IPS DF 6.9 (cell line): ENCODE results near the gene TGFBI.
"Not testable (repeated sequence)": the region's sequence is repeated elsewhere in the genome, so short reads cannot be mapped to it uniquely, and the experiment has no call there.

Experiments used
- DNase-seq: peaks from one replicate; pipeline ENCODE4 v3.0.0-alpha.2; 2013; ENCODE audit warnings: low read depth, low spot score
- H3K27ac ChIP-seq: one replicate; pipeline ENCODE4 v1.5.1; 2013; ENCODE audit warnings: low read length, control low read depth
- H3K27me3 ChIP-seq: 2 replicates; pipeline ENCODE4 v1.6.1; 2013; ENCODE audit warnings: mild to moderate bottlenecking, low read length; ENCODE audit not compliant: control insufficient read depth, insufficient read depth
- H3K36me3 ChIP-seq: 2 replicates; pipeline ENCODE4 v1.6.1; 2013; ENCODE audit warnings: low read length; ENCODE audit not compliant: control insufficient read depth, insufficient read depth
- H3K4me1 ChIP-seq: 2 replicates; pipeline ENCODE4 v1.6.1; 2013; ENCODE audit warnings: low read length; ENCODE audit not compliant: control insufficient read depth, insufficient read depth
- H3K4me3 ChIP-seq: 2 replicates; pipeline ENCODE4 v1.5.1; 2013; ENCODE audit warnings: mild to moderate bottlenecking, low read length
- H3K9me3 ChIP-seq: 2 replicates; pipeline ENCODE4 v1.6.1; 2013; ENCODE audit warnings: low read length, inconsistent platforms; ENCODE audit not compliant: control insufficient read depth, insufficient read depth
- WGBS: extraction: QIAGEN DNeasy Blood & Tissue Kit; methylation state at CpG from one replicate; pipeline ENCODE4 v1.1.7; 2013; ENCODE audit warnings: mixed read lengths, missing lambda C conversion rate; ENCODE audit not compliant: insufficient read length, insufficient coverage; 5-methylcytosine and 5-hydroxymethylcytosine counted together

TGFBI gene

GRCh38 chr5:136043968-136044610, 15.3 kb downstream of the TGFBI start:
- H3K27ac ChIP-seq, result no peak overlapping the region
- no peak overlapping the region for H3K4me3 ChIP-seq
- no peaks in the 10 kb centered on the region for H3K9me3 ChIP-seq
- DNase-seq, result no peak
- H3K36me3 ChIP-seq, result no peaks in the 10 kb centered on the region
- WGBS, result no CpG with 5 or more reads among the region's 8 CpGs
- H3K4me1 ChIP-seq, result no peaks in the 10 kb centered on the region
- H3K27me3 ChIP-seq, result no peaks in the 10 kb centered on the region

DNA sequence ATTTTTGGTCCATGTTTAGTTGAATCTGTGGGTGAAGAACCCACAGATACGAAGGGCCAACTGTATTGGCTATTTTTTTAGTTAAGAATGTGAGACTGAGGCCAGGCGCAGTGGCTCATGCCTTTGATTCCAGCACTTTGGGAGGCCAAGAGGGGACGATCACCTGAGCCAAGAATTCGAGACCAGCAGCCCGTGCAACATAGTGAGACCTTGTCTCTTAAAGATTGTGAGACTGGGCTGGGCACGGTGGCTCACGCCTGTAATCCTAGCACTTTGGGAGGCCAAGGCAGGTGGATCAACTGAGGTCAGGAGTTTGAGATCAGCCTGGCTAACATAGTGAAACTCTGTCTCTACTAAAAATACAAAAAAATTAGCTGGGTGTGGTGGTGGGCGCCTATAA, 16.2 kb downstream of the TGFBI start:
- not testable (repeated sequence) for H3K36me3 ChIP-seq, H3K4me1 ChIP-seq
- WGBS, result no CpG with 5 or more reads among the region's 8 CpGs

GRCh38 chr5:136046246-136046645, 17.5 kb downstream of the TGFBI start:
- no peaks in the 10 kb centered on the region for H3K9me3 ChIP-seq
- no peak for DNase-seq
- no peaks in the 10 kb centered on the region for H3K4me1 ChIP-seq
- H3K27me3 ChIP-seq, result no peaks in the 10 kb centered on the region
- no peak overlapping the region for H3K27ac ChIP-seq
- H3K36me3 ChIP-seq, result no peaks in the 10 kb centered on the region
- H3K4me3 ChIP-seq, result no peak overlapping the region
- WGBS, result no CpG with 5 or more reads among the region's 12 CpGs

More for the DNA sequence above, 16.2 kb downstream of the TGFBI start:
- H3K9me3 ChIP-seq, DNase-seq, H3K4me3 ChIP-seq, H3K27me3 ChIP-seq, H3K27ac ChIP-seq: not testable (repeated sequence)

DNA sequence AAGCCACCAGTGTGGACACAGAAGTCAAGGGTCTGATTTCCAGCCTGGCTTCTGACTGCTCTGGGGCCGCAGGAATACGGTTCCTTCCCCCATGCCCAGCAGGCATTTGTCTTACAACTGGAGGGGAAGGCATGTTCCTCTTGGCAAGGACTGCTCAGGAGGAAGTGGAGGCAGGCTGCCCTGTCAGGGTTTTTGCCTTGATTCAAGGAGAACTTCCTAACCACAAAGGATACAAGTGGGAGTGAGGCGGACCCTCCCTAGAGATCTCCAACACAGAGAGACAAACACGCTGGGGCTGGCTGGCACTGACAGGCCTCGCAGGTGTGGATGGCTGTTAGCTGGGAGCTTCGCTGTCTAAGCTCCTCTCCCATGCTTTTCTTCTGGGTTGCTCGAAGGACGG, 19.1 kb downstream of the TGFBI start:
- no peaks in the 10 kb centered on the region for H3K36me3 ChIP-seq

GRCh38 chr5:136048966-136049365, 20.2 kb downstream of the TGFBI start:
- H3K9me3 ChIP-seq, result no peaks in the 10 kb centered on the region
- no peak for DNase-seq
- H3K27ac ChIP-seq, result no peak overlapping the region
- H3K27me3 ChIP-seq, result no peaks in the 10 kb centered on the region
- WGBS, result no CpG with 5 or more reads among the region's 6 CpGs
- H3K36me3 ChIP-seq, result no peaks in the 10 kb centered on the region
- no peak overlapping the region for H3K4me3 ChIP-seq
- no peaks in the 10 kb centered on the region for H3K4me1 ChIP-seq

More for the DNA sequence above, 19.1 kb downstream of the TGFBI start:
- no peak overlapping the region for H3K4me3 ChIP-seq
- no peaks in the 10 kb centered on the region for H3K9me3 ChIP-seq
- DNase-seq, result no peak
- no peak overlapping the region for H3K27ac ChIP-seq
- no CpG with 5 or more reads among the region's 8 CpGs for WGBS
- no peaks in the 10 kb centered on the region for H3K27me3 ChIP-seq
- no peaks in the 10 kb centered on the region for H3K4me1 ChIP-seq

- Histone ChIP-seq H3K9me3 (no peaks in the 10 kb centered on the region), H3K36me3 (no peaks in the 10 kb centered on the region), H3K27ac (no peak overlapping the region), H3K4me3 (no peak overlapping the region), H3K27me3 (no peaks in the 10 kb centered on the region), H3K4me1 (no peaks in the 10 kb centered on the region)
- WGBS, result no CpG with 5 or more reads among the region's 12 CpGs
- no peak for DNase-seq
Measured at GRCh38 chr5:136051486-136052220, 22.9 kb downstream of the TGFBI start.

GRCh38 chr5:136052692-136053335, 24.0 kb downstream of the TGFBI start:
- DNase-seq, result no peak
- Histone ChIP-seq H3K27me3 (no peaks in the 10 kb centered on the region), H3K27ac (no peak overlapping the region), H3K4me1 (peaks cover 1% of the 10 kb centered on the region; the same call in 1 of the 2 replicates), H3K4me3 (no peak overlapping the region), H3K36me3 (no peaks in the 10 kb centered on the region), H3K9me3 (no peaks in the 10 kb centered on the region)
- WGBS, result no CpG with 5 or more reads among the region's 13 CpGs

GRCh38 chr5:136053336-136054141, 24.8 kb downstream of the TGFBI start:
- Histone ChIP-seq H3K27me3 (no peaks in the 10 kb centered on the region), H3K9me3 (no peaks in the 10 kb centered on the region), H3K4me1 (peaks cover 2% of the 10 kb centered on the region; the same call in 1 of the 2 replicates), H3K27ac (no peak overlapping the region), H3K36me3 (no peaks in the 10 kb centered on the region), H3K4me3 (no peak overlapping the region)
- no CpG with 5 or more reads among the region's 6 CpGs for whole genome bisulfite sequencing
- DNase-seq, result no peak

DNA sequence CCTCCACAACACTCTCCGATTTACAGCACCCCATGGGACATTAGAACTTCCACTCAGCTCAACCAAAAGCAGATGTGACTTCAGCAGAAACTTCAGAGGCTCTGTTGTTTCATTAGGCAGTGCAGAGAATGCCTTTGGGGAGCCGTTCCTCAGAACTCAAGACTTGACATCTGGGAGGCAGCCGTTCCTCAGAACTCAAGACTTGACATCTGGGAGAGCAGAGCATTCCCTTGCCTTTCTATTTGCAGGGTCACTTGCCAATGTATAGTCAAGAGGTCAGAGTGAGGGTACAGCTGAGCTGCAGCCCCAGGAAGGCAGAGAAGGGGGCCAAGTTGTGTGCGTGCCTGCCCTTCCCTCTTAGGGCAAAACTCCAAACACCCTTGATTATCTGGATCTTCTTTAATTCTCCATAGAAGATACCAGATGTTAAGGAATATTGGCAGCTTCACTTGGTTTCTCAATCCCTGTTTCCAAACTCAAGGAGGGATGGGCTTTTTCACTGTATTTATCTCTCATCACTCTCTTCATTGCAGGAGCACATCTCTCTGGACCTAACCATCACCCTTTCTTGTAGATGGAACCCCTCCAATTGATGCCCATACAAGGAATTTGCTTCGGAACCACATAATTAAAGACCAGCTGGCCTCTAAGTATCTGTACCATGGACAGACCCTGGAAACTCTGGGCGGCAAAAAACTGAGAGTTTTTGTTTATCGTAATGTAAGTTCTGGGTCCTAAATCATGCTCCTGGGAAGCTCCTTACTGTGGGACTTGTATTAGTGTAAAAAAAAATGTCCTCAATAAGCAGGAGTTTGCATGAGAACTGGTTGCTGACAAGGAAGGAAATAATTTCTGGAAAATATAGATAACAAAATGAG, 25.6 kb downstream of the TGFBI start:
- no peak overlapping the region for H3K4me3 ChIP-seq

More for the DNA sequence above, 25.6 kb downstream of the TGFBI start:
- H3K27ac ChIP-seq, result no peak overlapping the region
- WGBS, result no CpG with 5 or more reads among the region's 7 CpGs
- no peaks in the 10 kb centered on the region for H3K9me3 ChIP-seq
- H3K4me1 ChIP-seq, result peaks cover 2% of the 10 kb centered on the region; the same call in 1 of the 2 replicates
- no peaks in the 10 kb centered on the region for H3K36me3 ChIP-seq
- no peaks in the 10 kb centered on the region for H3K27me3 ChIP-seq
- no peak for DNase-seq
